Measurements from ENCODE around the gene ZNF831.

DNA sequence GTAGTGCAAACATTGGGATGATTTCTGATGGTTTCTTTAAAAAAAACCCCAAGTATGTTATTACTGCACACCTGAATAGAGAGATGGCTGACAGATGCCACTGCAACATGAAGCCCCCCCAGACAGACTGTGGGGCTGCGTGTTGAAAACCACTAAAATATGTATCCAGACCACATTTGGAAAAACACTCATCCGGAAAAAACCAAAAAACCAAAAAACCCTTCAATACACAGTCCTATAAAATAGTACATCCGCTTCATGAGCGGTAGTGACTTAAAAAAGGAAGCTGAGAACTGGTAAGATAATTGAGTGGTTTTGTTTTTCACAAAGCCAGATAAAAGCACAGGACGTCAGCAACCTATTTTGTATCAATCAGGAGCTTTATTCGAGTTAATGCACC, 89.7 kb downstream of the ZNF831 start:
- TF ChIP-seq POLR2A (IDR thresholded peaks at IDR 0.05; ENCODE audit: low read depth, low read length) (no peak), PAX5 (IDR thresholded peaks at IDR 0.05; ENCODE audit: insufficient read depth, low read length, severe bottlenecking) (no peak)

All from GM12891 (cell line).